HG02943 (cell line): ENCODE results near the gene TMEM178B.
"Not testable (repeated sequence)": the region's sequence is repeated elsewhere in the genome, so short reads cannot be mapped to it uniquely, and the experiment has no call there.

ENCODE experiments used
- ATAC-seq: cut with Tn5 transposase; IDR thresholded peaks from one replicate; pipeline ENCODE4 v1.9.1; 2021; ENCODE audit warnings: mild to moderate bottlenecking, low read depth, moderate library complexity; ENCODE audit not compliant: unreplicated experiment

Gene TMEM178B

GRCh38 chr7:141132671-141133070 lies 58.8 kb downstream of the TMEM178B start:
- ATAC-seq: no peak

GRCh38 chr7:141133646-141134045 lies 59.8 kb downstream of the TMEM178B start:
- no peak for ATAC-seq

- ATAC-seq: no peak
Observed at GRCh38 chr7:141142058-141142457, 68.2 kb downstream of the TMEM178B start.

- ATAC-seq: no peak
Observed at GRCh38 chr7:141144921-141145629, 71.2 kb downstream of the TMEM178B start.

- no peak for ATAC-seq
Observed at GRCh38 chr7:141145630-141145982, 71.7 kb downstream of the TMEM178B start.

- no peak for ATAC-seq
Observed at GRCh38 chr7:141147482-141147881, 73.6 kb downstream of the TMEM178B start.

GRCh38 chr7:141150465-141150864 lies 76.6 kb downstream of the TMEM178B start:
- no peak for ATAC-seq

- ATAC-seq: no peak
Observed at GRCh38 chr7:141151746-141152145, 77.9 kb downstream of the TMEM178B start.

- no peak for ATAC-seq
Observed at GRCh38 chr7:141153231-141153630, 79.4 kb downstream of the TMEM178B start.

GRCh38 chr7:141154131-141154732 lies 80.4 kb downstream of the TMEM178B start:
- no peak for ATAC-seq

- no peak for ATAC-seq
Observed at GRCh38 chr7:141156407-141156806, 82.5 kb downstream of the TMEM178B start.

- ATAC-seq: no peak
Observed at GRCh38 chr7:141157138-141157765, 83.4 kb downstream of the TMEM178B start.

GRCh38 chr7:141158561-141158960 lies 84.7 kb downstream of the TMEM178B start:
- no peak for ATAC-seq

GRCh38 chr7:141160246-141160860 lies 86.5 kb downstream of the TMEM178B start:
- no peak for ATAC-seq

- ATAC-seq: no peak
Observed at GRCh38 chr7:141161550-141162535, 88.0 kb downstream of the TMEM178B start.

GRCh38 chr7:141165521-141165920 lies 91.7 kb downstream of the TMEM178B start:
- no peak for ATAC-seq

GRCh38 chr7:141166926-141167325 lies 93.1 kb downstream of the TMEM178B start:
- no peak for ATAC-seq

- ATAC-seq: no peak
Observed at GRCh38 chr7:141167381-141167964, 93.6 kb downstream of the TMEM178B start.

- not testable (repeated sequence) for ATAC-seq
Observed at GRCh38 chr7:141169157-141169556, 95.3 kb downstream of the TMEM178B start.

GRCh38 chr7:141175728-141176127 lies 101.9 kb downstream of the TMEM178B start:
- ATAC-seq: not testable (repeated sequence)
